ENCODE data around the gene SLC25A24. TPM values are rescaled to one million over a fixed set of nuclear protein-coding genes. Genes with fewer than 3 reads are reported as not detected.
"Not testable (repeated sequence)": the region's sequence is repeated elsewhere in the genome, so short reads cannot be mapped to it uniquely, and the experiment has no call there.

Gene SLC25A24
- total RNA-seq, 1 experiment from 2014 or later: 86.8 TPM

DNA sequence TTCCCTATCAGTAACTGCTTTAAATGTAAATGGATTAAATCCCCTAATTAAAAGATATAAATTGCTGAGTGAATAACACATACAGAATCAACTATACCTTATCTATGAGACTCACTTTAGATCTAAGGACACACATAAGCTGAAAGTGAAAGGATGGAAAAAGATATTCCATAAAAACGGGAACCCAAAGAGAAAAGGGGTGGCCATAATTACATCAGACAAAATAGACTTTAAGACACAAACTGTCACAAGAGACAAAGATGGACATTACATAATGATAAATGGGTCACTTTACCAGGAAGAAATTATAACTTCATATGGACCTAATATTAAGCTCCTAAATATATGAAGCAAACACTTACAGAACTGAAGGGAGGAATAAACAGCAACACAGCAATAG lies 59.2 kb downstream of the SLC25A24 start:
- DNase-seq: no peak
- no peaks in the 10 kb centered on the region for H3K27me3 ChIP-seq (ENCODE audit: low read length)
- no peaks in the 10 kb centered on the region for H3K9me3 ChIP-seq (ENCODE audit: low read length)
- H3K79me2 ChIP-seq (ENCODE audit: low read length): no peaks in the 10 kb centered on the region
- H3K27ac ChIP-seq (ENCODE audit: low read length): no peak overlapping the region
- no peak overlapping the region for H3K4me2 ChIP-seq (ENCODE audit: low read depth, low read length, poor library complexity, severe bottlenecking)
- H3K4me3 ChIP-seq (ENCODE audit: low read length): no peak overlapping the region
- H3K4me1 ChIP-seq (ENCODE audit: low read length): no peaks in the 10 kb centered on the region
- H3K36me3 ChIP-seq (ENCODE audit: insufficient read depth, low read length): peaks cover 26% of the 10 kb centered on the region
- no peaks in the 10 kb centered on the region for H3K9me2 ChIP-seq (replicated peaks; ENCODE audit: insufficient read depth, low read length)
- H4K20me1 ChIP-seq (ENCODE audit: insufficient read depth, low read depth, low read length): no peaks in the 10 kb centered on the region
- H3K9ac ChIP-seq (ENCODE audit: low read length): no peak overlapping the region
- H2AFZ ChIP-seq (ENCODE audit: low read length): no peak overlapping the region

DNA sequence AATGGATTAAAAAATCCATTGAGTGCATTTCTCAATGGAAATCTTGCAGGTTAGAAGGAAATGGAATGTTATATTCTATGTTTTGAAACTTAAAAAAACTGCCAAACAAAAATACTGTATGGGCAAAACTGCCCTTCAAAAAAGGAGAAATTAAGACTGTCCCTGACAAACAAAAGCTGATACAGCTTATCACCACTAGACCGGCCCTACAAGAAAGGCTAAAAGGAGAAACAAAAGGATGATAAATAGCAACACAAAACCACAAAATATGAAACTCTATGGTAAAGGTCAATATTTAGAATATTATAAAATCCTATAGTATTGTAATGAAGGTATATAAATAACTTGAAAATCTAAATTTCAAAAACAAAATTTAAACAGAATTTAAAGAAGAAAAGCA lies 60.0 kb downstream of the SLC25A24 start:
- no peaks in the 10 kb centered on the region for H3K9me3 ChIP-seq (ENCODE audit: low read length)
- H3K36me3 ChIP-seq (ENCODE audit: insufficient read depth, low read length): peaks cover 33% of the 10 kb centered on the region
- no peaks in the 10 kb centered on the region for H4K20me1 ChIP-seq (ENCODE audit: insufficient read depth, low read depth, low read length)
- H3K9ac ChIP-seq (ENCODE audit: low read length): no peak overlapping the region
- H3K4me2 ChIP-seq (ENCODE audit: low read depth, low read length, poor library complexity, severe bottlenecking): no peak overlapping the region
- no peaks in the 10 kb centered on the region for H3K79me2 ChIP-seq (ENCODE audit: low read length)
- no peaks in the 10 kb centered on the region for H3K4me1 ChIP-seq (ENCODE audit: low read length)
- no peak overlapping the region for H3K4me3 ChIP-seq (ENCODE audit: low read length)
- no peaks in the 10 kb centered on the region for H3K9me2 ChIP-seq (replicated peaks; ENCODE audit: insufficient read depth, low read length)
- H3K27me3 ChIP-seq (ENCODE audit: low read length): no peaks in the 10 kb centered on the region
- H3K27ac ChIP-seq (ENCODE audit: low read length): no peak overlapping the region
- no peak for DNase-seq
- no peak overlapping the region for H2AFZ ChIP-seq (ENCODE audit: low read length)

DNA sequence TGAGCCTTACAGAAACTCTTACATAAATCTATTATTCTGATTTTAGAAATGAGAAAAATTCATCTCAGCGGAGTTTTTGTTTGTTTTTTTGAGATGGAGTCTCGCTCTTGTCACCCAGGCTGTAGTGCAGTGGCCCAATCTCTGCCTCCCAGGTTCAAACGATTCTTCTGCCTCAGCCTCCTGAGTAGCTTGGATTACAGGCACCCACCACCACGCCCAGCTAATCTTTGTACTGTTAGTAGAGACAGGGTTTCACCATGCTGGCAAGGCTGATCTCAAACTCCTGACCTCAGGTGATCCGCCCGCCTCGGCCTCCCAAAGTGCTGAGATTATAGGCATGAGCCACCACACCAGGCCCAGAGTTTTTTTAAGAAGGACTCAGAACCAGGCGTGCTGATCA lies 60.6 kb downstream of the SLC25A24 start:
- peaks cover 35% of the 10 kb centered on the region for H3K36me3 ChIP-seq (ENCODE audit: insufficient read depth, low read length)
- not testable (repeated sequence) for H2AFZ ChIP-seq (ENCODE audit: low read length); H3K4me3 ChIP-seq (ENCODE audit: low read length); H3K4me2 ChIP-seq (ENCODE audit: low read depth, low read length, poor library complexity, severe bottlenecking); DNase-seq; H3K27ac ChIP-seq (ENCODE audit: low read length); H4K20me1 ChIP-seq (ENCODE audit: insufficient read depth, low read depth, low read length); H3K9me2 ChIP-seq (replicated peaks; ENCODE audit: insufficient read depth, low read length); H3K27me3 ChIP-seq (ENCODE audit: low read length); H3K9ac ChIP-seq (ENCODE audit: low read length); H3K9me3 ChIP-seq (ENCODE audit: low read length); H3K4me1 ChIP-seq (ENCODE audit: low read length); H3K79me2 ChIP-seq (ENCODE audit: low read length)

DNA sequence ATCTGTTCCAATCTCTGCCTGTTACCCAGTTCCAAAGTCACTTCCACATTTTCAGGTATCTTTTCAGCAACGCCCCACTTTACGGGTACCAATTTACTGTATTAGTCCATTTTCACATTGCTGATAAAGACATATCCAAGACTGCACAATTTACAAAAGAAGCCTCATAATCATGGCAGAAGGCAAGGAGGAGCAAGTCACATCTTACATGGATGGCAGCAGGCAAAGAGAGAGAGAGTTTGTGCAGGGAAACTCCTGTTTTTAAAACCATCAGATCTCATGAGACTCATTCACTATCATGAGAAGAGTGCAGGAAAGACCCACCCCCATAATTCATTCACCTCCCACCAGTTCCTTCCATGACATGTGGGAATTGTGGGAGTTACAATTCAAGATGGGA lies 67.0 kb downstream of the SLC25A24 start:
- H3K9me2 ChIP-seq (replicated peaks; ENCODE audit: insufficient read depth, low read length); H3K4me2 ChIP-seq (ENCODE audit: low read depth, low read length, poor library complexity, severe bottlenecking); H3K27ac ChIP-seq (ENCODE audit: low read length); H4K20me1 ChIP-seq (ENCODE audit: insufficient read depth, low read depth, low read length); H3K79me2 ChIP-seq (ENCODE audit: low read length); DNase-seq; H3K4me3 ChIP-seq (ENCODE audit: low read length); H3K9ac ChIP-seq (ENCODE audit: low read length); H3K4me1 ChIP-seq (ENCODE audit: low read length); H3K9me3 ChIP-seq (ENCODE audit: low read length); H3K27me3 ChIP-seq (ENCODE audit: low read length); H2AFZ ChIP-seq (ENCODE audit: low read length): not testable (repeated sequence)
- peaks cover 20% of the 10 kb centered on the region for H3K36me3 ChIP-seq (ENCODE audit: insufficient read depth, low read length)

DNA sequence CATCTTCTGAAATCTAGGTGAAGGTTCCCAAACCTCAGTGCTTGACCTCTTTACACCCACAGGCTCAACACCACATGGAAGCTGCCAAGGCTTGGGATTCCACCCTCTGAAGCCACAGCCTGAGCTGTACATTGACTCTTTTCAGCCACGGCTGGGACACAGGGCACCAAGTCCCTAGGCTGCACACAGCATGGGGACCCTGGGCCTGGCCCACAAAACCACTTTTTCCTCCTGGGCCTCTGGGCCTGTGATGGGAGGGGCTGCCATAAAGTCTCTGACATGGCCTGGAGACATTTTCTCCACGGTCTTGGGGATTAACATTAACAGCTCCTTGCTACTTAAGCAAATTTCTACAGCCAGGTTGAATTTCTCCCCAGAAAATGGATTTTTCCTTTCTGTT lies 67.8 kb downstream of the SLC25A24 start:
- H4K20me1 ChIP-seq (ENCODE audit: insufficient read depth, low read depth, low read length); H3K4me2 ChIP-seq (ENCODE audit: low read depth, low read length, poor library complexity, severe bottlenecking); H3K27ac ChIP-seq (ENCODE audit: low read length); H3K9ac ChIP-seq (ENCODE audit: low read length); H3K9me3 ChIP-seq (ENCODE audit: low read length); H3K27me3 ChIP-seq (ENCODE audit: low read length); DNase-seq; H3K4me1 ChIP-seq (ENCODE audit: low read length); H2AFZ ChIP-seq (ENCODE audit: low read length); H3K9me2 ChIP-seq (replicated peaks; ENCODE audit: insufficient read depth, low read length); H3K79me2 ChIP-seq (ENCODE audit: low read length); H3K4me3 ChIP-seq (ENCODE audit: low read length): not testable (repeated sequence)
- peaks cover 20% of the 10 kb centered on the region for H3K36me3 ChIP-seq (ENCODE audit: insufficient read depth, low read length)

DNA sequence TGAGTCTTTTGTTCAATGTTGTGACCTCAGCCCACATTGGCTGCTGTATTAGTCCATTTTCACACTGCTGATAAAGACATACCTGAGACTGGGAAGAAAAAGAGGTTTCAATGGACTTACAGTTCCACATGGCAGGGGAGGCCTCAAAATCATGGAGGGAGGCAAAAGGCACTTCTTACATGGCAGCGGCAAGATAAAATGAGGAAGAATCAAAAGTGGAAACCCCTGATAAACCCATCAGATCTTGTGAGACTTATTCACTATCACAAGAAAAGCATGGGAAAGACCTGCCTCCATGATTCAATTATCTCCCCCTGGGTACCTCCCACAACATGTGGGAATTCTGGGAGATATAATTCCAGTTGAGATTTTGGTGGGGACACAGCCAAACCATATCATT lies 68.9 kb downstream of the SLC25A24 start:
- DNase-seq; H3K4me2 ChIP-seq (ENCODE audit: low read depth, low read length, poor library complexity, severe bottlenecking): not testable (repeated sequence)

DNA sequence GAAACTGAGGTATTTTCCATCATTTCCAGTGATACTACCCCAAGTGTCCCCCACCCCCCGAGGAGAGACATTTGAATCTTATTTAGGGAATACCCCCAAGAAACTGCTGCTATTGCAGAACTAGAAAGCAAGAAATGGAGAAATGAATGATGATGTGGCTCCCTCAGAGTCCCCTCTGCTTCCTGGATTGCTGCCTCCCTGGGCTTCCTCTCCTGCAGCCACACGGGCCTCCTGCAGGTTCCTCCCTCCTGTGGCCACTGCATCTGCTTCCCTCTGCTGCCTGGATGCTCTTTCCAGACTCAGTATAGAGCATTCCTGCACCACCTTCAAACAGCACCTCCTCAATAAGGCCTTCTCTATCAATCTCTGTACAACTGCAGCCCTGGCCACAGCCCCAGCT lies 69.3 kb downstream of the SLC25A24 start:
- H3K27ac ChIP-seq (ENCODE audit: low read length): no peak overlapping the region
- no peaks in the 10 kb centered on the region for H3K27me3 ChIP-seq (ENCODE audit: low read length)
- DNase-seq: no peak
- no peak overlapping the region for H3K4me3 ChIP-seq (ENCODE audit: low read length)
- peaks cover 18% of the 10 kb centered on the region for H3K36me3 ChIP-seq (ENCODE audit: insufficient read depth, low read length)
- H2AFZ ChIP-seq (ENCODE audit: low read length): no peak overlapping the region
- H3K4me2 ChIP-seq (ENCODE audit: low read depth, low read length, poor library complexity, severe bottlenecking): no peak overlapping the region
- no peak overlapping the region for H3K9ac ChIP-seq (ENCODE audit: low read length)
- H3K4me1 ChIP-seq (ENCODE audit: low read length): 0 out of 2 replicates have a peak, but pooled peaks cover under 1% of the 10 kb centered on the region
- no peaks in the 10 kb centered on the region for H3K79me2 ChIP-seq (ENCODE audit: low read length)
- H4K20me1 ChIP-seq (ENCODE audit: insufficient read depth, low read depth, low read length): no peaks in the 10 kb centered on the region
- H3K9me3 ChIP-seq (ENCODE audit: low read length): no peaks in the 10 kb centered on the region
- H3K9me2 ChIP-seq (replicated peaks; ENCODE audit: insufficient read depth, low read length): no peaks in the 10 kb centered on the region

More for the DNA sequence above, 68.9 kb downstream of the SLC25A24 start:
- not testable (repeated sequence) for H3K79me2 ChIP-seq (ENCODE audit: low read length); H3K4me3 ChIP-seq (ENCODE audit: low read length); H3K4me1 ChIP-seq (ENCODE audit: low read length); H2AFZ ChIP-seq (ENCODE audit: low read length); H3K9me3 ChIP-seq (ENCODE audit: low read length); H3K9me2 ChIP-seq (replicated peaks; ENCODE audit: insufficient read depth, low read length); H3K27ac ChIP-seq (ENCODE audit: low read length); H3K9ac ChIP-seq (ENCODE audit: low read length); H3K27me3 ChIP-seq (ENCODE audit: low read length); H4K20me1 ChIP-seq (ENCODE audit: insufficient read depth, low read depth, low read length)
- H3K36me3 ChIP-seq (ENCODE audit: insufficient read depth, low read length): peaks cover 20% of the 10 kb centered on the region

DNA sequence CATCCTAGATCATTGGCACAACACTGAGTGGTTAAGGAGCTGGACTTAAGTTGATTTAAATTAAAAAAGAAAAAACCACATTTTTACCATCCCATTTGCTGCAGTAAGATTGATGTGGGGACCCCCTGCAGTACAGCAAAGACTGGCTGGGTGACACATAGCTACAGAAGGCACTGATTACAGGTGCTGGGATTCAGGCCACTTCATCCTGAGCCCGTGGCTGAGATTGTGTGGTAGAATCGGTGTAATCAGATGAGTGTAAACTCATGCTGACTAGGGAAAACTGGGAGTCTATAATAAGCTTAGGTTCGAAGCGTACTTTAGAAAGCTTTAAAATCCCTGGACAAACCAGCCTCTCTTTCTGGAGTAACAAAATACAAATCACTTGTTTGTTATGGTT lies 70.1 kb downstream of the SLC25A24 start:
- peaks cover 6% of the 10 kb centered on the region for H3K4me1 ChIP-seq (ENCODE audit: low read length)
- H3K9me3 ChIP-seq (ENCODE audit: low read length): no peaks in the 10 kb centered on the region
- peaks cover 11% of the 10 kb centered on the region for H3K36me3 ChIP-seq (ENCODE audit: insufficient read depth, low read length)
- H3K4me2 ChIP-seq (ENCODE audit: low read depth, low read length, poor library complexity, severe bottlenecking): no peak overlapping the region
- no peak overlapping the region for H2AFZ ChIP-seq (ENCODE audit: low read length)
- H4K20me1 ChIP-seq (ENCODE audit: insufficient read depth, low read depth, low read length): no peaks in the 10 kb centered on the region
- no peak overlapping the region for H3K4me3 ChIP-seq (ENCODE audit: low read length)
- H3K79me2 ChIP-seq (ENCODE audit: low read length): no peaks in the 10 kb centered on the region
- H3K27ac ChIP-seq (ENCODE audit: low read length): no peak overlapping the region
- no peaks in the 10 kb centered on the region for H3K9me2 ChIP-seq (replicated peaks; ENCODE audit: insufficient read depth, low read length)
- DNase-seq: no peak
- no peaks in the 10 kb centered on the region for H3K27me3 ChIP-seq (ENCODE audit: low read length)
- no peak overlapping the region for H3K9ac ChIP-seq (ENCODE audit: low read length)
